ENCODE data around the gene TAF4B. TPM values are rescaled to one million over a fixed set of nuclear protein-coding genes. Genes with fewer than 3 reads are reported as not detected.

TAF4B gene
- polyA plus RNA-seq, 1 donor from 2014 or later = 0.38 TPM

DNA sequence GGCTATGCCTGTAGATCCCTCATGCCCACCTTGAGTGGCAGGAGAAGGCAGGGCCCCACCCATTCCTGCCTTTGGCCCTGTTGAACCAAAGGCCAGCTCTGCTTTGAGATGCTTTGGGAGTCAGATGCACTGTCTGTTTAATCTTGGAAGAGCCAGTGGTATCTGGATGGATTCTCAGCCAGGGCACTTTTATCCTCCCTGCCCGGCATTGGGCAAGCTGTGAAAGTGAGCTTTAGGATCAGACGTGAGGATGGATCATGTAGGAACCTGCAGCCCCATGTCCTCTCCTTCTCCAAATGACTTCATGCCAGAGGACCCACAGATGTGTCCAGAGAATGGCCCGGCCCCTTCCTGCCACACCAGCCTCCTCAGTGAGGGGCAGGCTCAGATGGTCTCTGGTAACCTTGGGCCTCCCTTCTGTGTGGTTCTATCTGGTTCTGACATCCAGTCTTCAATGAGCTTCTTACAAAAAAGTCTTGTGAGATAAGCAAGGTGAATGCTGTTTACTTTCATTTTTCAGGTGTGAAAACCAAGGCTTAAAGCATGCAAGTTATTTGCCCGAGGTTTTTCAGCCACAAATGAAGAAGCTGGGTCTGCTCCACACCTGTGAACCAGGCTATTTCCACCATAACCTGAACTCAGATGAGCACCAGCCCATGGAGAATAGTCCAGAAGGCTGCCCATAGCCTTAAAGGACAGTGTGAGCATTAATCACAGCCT is 198.3 kb downstream of the TAF4B start:
- TF ChIP-seq RAD21 (conservative IDR thresholded peaks at IDR 0.05) (no peak), SMC3 (conservative IDR thresholded peaks at IDR 0.05; ENCODE audit: poor library complexity) (no peak)
- H3K4me2 ChIP-seq (ENCODE audit: low read length) = no peak overlapping the region
- H3K4me3 ChIP-seq (ENCODE audit: low read length) = no peak overlapping the region
- no peaks in the 10 kb centered on the region for H3K9me3 ChIP-seq (ENCODE audit: low read length)
- no peaks in the 10 kb centered on the region for H3K9me2 ChIP-seq (ENCODE audit: insufficient read depth, low read length)
- no peaks in the 10 kb centered on the region for H4K20me1 ChIP-seq (ENCODE audit: insufficient read depth)
- no peaks in the 10 kb centered on the region for H3K79me2 ChIP-seq (replicated peaks; ENCODE audit: insufficient read depth, low read length)
- H3F3A ChIP-seq (ENCODE audit: insufficient read depth, low read length, poor library complexity, severe bottlenecking) = no peaks in the 10 kb centered on the region
- H3K27ac ChIP-seq (ENCODE audit: low read length) = no peak overlapping the region
- no peak overlapping the region for H3K9ac ChIP-seq (ENCODE audit: low read length)
- H3K27me3 ChIP-seq (ENCODE audit: insufficient read depth, low read depth, low read length) = no peaks in the 10 kb centered on the region
- H3K36me3 ChIP-seq (ENCODE audit: insufficient read depth, low read length) = no peaks in the 10 kb centered on the region
- no peak overlapping the region for H2AFZ ChIP-seq (ENCODE audit: low read depth, low read length)

DNA sequence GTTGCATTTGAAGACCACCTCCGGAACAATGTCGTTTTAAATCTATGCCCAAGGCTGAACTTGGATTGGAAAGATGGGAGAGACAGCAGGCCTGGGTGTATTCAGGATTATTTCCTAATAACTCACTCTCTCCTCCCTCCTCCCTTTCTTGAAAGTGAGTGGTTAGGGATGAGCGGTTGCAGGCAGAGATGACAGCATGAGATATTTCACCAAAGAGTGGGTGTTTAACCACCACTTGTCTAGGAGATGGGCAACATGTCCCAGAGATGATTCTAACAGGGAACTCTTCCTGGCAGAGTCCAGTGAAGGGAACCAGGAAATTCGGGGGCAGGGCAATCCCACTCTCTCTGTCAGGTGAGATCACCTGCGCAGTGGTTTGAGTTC is 198.9 kb downstream of the TAF4B start:
- H3K27me3 ChIP-seq (ENCODE audit: insufficient read depth, low read depth, low read length) = no peaks in the 10 kb centered on the region
- no peak overlapping the region for H3K4me3 ChIP-seq (ENCODE audit: low read length)
- no peaks in the 10 kb centered on the region for H3F3A ChIP-seq (ENCODE audit: insufficient read depth, low read length, poor library complexity, severe bottlenecking)
- no peak overlapping the region for H3K27ac ChIP-seq (ENCODE audit: low read length)
- no peaks in the 10 kb centered on the region for H3K9me3 ChIP-seq (ENCODE audit: low read length)
- TF ChIP-seq SMC3 (conservative IDR thresholded peaks at IDR 0.05; ENCODE audit: poor library complexity) (no peak), EP300 (conservative IDR thresholded peaks at IDR 0.05; ENCODE audit: poor library complexity, severe bottlenecking) (no peak), TAF1 (IDR thresholded peaks at IDR 0.05; ENCODE audit: low read depth) (no peak), RAD21 (conservative IDR thresholded peaks at IDR 0.05) (no peak), EZH2 (IDR thresholded peaks at IDR 0.05; ENCODE audit: borderline replicate concordance, insufficient read depth, low read length, poor library complexity, severe bottlenecking) (no peak), MXI1 (conservative IDR thresholded peaks at IDR 0.05; ENCODE audit: poor library complexity, severe bottlenecking) (no peak), POLR2AphosphoS5 (IDR thresholded peaks at IDR 0.05) (no peak)
- TF ChIP-seq, protein P1, sequence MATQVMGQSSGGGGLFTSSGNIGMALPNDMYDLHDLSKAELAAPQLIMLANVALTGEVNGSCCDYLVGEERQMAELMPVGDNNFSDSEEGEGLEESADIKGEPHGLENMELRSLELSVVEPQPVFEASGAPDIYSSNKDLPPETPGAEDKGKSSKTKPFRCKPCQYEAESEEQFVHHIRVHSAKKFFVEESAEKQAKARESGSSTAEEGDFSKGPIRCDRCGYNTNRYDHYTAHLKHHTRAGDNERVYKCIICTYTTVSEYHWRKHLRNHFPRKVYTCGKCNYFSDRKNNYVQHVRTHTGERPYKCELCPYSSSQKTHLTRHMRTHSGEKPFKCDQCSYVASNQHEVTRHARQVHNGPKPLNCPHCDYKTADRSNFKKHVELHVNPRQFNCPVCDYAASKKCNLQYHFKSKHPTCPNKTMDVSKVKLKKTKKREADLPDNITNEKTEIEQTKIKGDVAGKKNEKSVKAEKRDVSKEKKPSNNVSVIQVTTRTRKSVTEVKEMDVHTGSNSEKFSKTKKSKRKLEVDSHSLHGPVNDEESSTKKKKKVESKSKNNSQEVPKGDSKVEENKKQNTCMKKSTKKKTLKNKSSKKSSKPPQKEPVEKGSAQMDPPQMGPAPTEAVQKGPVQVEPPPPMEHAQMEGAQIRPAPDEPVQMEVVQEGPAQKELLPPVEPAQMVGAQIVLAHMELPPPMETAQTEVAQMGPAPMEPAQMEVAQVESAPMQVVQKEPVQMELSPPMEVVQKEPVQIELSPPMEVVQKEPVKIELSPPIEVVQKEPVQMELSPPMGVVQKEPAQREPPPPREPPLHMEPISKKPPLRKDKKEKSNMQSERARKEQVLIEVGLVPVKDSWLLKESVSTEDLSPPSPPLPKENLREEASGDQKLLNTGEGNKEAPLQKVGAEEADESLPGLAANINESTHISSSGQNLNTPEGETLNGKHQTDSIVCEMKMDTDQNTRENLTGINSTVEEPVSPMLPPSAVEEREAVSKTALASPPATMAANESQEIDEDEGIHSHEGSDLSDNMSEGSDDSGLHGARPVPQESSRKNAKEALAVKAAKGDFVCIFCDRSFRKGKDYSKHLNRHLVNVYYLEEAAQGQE (IDR thresholded peaks at IDR 0.05; ENCODE audit: borderline replicate concordance) = no peak
- TF ChIP-seq, protein P2, sequence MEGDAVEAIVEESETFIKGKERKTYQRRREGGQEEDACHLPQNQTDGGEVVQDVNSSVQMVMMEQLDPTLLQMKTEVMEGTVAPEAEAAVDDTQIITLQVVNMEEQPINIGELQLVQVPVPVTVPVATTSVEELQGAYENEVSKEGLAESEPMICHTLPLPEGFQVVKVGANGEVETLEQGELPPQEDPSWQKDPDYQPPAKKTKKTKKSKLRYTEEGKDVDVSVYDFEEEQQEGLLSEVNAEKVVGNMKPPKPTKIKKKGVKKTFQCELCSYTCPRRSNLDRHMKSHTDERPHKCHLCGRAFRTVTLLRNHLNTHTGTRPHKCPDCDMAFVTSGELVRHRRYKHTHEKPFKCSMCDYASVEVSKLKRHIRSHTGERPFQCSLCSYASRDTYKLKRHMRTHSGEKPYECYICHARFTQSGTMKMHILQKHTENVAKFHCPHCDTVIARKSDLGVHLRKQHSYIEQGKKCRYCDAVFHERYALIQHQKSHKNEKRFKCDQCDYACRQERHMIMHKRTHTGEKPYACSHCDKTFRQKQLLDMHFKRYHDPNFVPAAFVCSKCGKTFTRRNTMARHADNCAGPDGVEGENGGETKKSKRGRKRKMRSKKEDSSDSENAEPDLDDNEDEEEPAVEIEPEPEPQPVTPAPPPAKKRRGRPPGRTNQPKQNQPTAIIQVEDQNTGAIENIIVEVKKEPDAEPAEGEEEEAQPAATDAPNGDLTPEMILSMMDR (IDR thresholded peaks at IDR 0.05; ENCODE audit: poor library complexity, severe bottlenecking) = no peak
- no peaks in the 10 kb centered on the region for H3K9me2 ChIP-seq (ENCODE audit: insufficient read depth, low read length)
- H3K36me3 ChIP-seq (ENCODE audit: insufficient read depth, low read length) = no peaks in the 10 kb centered on the region
- no peaks in the 10 kb centered on the region for H3K79me2 ChIP-seq (replicated peaks; ENCODE audit: insufficient read depth, low read length)
- no peak overlapping the region for H2AFZ ChIP-seq (ENCODE audit: low read depth, low read length)
- H4K20me1 ChIP-seq (ENCODE audit: insufficient read depth) = no peaks in the 10 kb centered on the region
- no peak overlapping the region for H3K4me2 ChIP-seq (ENCODE audit: low read length)
- no peak overlapping the region for H3K9ac ChIP-seq (ENCODE audit: low read length)
